IMR-90 (cell line): ENCODE measurements around the gene RNF213. TPM values are rescaled to one million over a fixed set of nuclear protein-coding genes. Genes with fewer than 3 reads are reported as not detected.
A peak's percentile ranks its signal among the peaks of the same experiment; 100 is the strongest.

Experiments used
- ATAC-seq: fragments of 200-7000 bp; cut with Tn5 transposase; 2 replicates; pipeline ENCODE4 v1.9.1; 2020; ENCODE audit warnings: low read depth, mild to moderate bottlenecking, moderate library complexity
- BruUV-seq: library from RNA; stranded (reverse); fragments of 400-500 nt; replicated peaks from 2 replicates; lab custom pipeline; 2021; lab: Mats Ljungman, UMichigan
- CTCF ChIA-PET: fragments of 300-600 bp; formaldehyde crosslinking; extraction: SDS; loops from one replicate; lab custom pipeline; 2021; ENCODE audit warnings: antibody characterized with exemption; lab: Yijun Ruan, JAX
- POLR2A ChIA-PET: fragments of 300-600 bp; sonication (Branson Sonifier 250); formaldehyde crosslinking; loops from one replicate; lab custom pipeline; 2022; ENCODE audit warnings: antibody characterized with exemption; ENCODE audit not compliant: unreplicated experiment; lab: Charles Lee
- DNase-seq: peaks from one replicate; pipeline ENCODE4 v3.0.0; 2013
- H2AFZ ChIP-seq: replicated peaks from 2 replicates; pipeline ENCODE3; 2013; ENCODE audit warnings: low read length, mild to moderate bottlenecking; ENCODE audit not compliant: poor library complexity
- H2AK5ac ChIP-seq: 2 replicates; pipeline ENCODE4 v1.6.1; 2013; ENCODE audit warnings: low read depth, low read length, inconsistent platforms
- H2AK9ac ChIP-seq: replicated peaks from 2 replicates; pipeline ENCODE3; 2013; ENCODE audit warnings: mild to moderate bottlenecking, low read depth, low read length, moderate library complexity; ENCODE audit not compliant: poor library complexity
- H2BK120ac ChIP-seq: 2 replicates; pipeline ENCODE4 v1.6.1; 2013; ENCODE audit warnings: low read depth, low read length, inconsistent platforms
- H2BK15ac ChIP-seq: 3 replicates; pipeline ENCODE4 v1.6.1; 2013; ENCODE audit warnings: low read depth, low read length, inconsistent platforms
- H2BK20ac ChIP-seq: 2 replicates; pipeline ENCODE4 v1.6.1; 2013; ENCODE audit warnings: low read depth, mild to moderate bottlenecking, inconsistent platforms, low read length, moderate library complexity
- H2BK5ac ChIP-seq: 2 replicates; pipeline ENCODE4 v1.6.1; 2013; ENCODE audit warnings: mild to moderate bottlenecking, low read depth, low read length, inconsistent platforms; ENCODE audit not compliant: poor library complexity, severe bottlenecking
- H3K14ac ChIP-seq: replicated peaks from 2 replicates; pipeline ENCODE4 v1.6.1; 2013; ENCODE audit warnings: low read depth, low read length, inconsistent platforms
- H3K18ac ChIP-seq: 2 replicates; pipeline ENCODE4 v1.6.1; 2013; ENCODE audit warnings: low read depth, low read length, control low read depth
- H3K23ac ChIP-seq: 2 replicates; pipeline ENCODE4 v1.6.1; 2013; ENCODE audit warnings: low read depth, low read length, inconsistent platforms
- H3K27ac ChIP-seq: 2 replicates; pipeline ENCODE4 v1.5.1; 2013; ENCODE audit warnings: mild to moderate bottlenecking, control low read depth, low read length; ENCODE audit not compliant: insufficient read depth
- H3K27me3 ChIP-seq: 2 replicates; pipeline ENCODE4 v1.6.1; 2013; ENCODE audit warnings: low read length; ENCODE audit not compliant: control insufficient read depth, insufficient read depth
- H3K36me3 ChIP-seq: 2 replicates; pipeline ENCODE4 v1.6.1; 2013; ENCODE audit warnings: low read length, mixed read lengths; ENCODE audit not compliant: control insufficient read depth, insufficient read depth
- H3K4ac ChIP-seq: 2 replicates; pipeline ENCODE4 v1.6.1; 2013; ENCODE audit warnings: low read depth, low read length, inconsistent platforms
- H3K4me1 ChIP-seq: 2 replicates; pipeline ENCODE4 v1.6.1; 2013; ENCODE audit warnings: low read length, mixed read lengths; ENCODE audit not compliant: control insufficient read depth, insufficient read depth
- H3K4me2 ChIP-seq: 2 replicates; pipeline ENCODE4 v1.6.1; 2013; ENCODE audit warnings: low read depth, mild to moderate bottlenecking, control low read depth, low read length, moderate library complexity
- H3K4me3 ChIP-seq: 2 replicates; pipeline ENCODE4 v1.5.1; 2013; ENCODE audit warnings: low read depth, mild to moderate bottlenecking, control low read depth, low read length, moderate library complexity; ENCODE audit not compliant: insufficient read depth
- H3K56ac ChIP-seq: 2 replicates; pipeline ENCODE4 v1.6.1; 2013; ENCODE audit warnings: low read length, inconsistent platforms; ENCODE audit not compliant: insufficient read depth; ENCODE audit errors: extremely low read depth
- H3K79me1 ChIP-seq, 2 experiments: 2 replicates each; pipeline ENCODE4 v1.6.1; 2013; ENCODE audit warnings: low read length in 2 of 2, inconsistent platforms in 1 of 2, low read depth in 1 of 2
- H3K9ac ChIP-seq: 2 replicates; pipeline ENCODE4 v1.6.1; 2013; ENCODE audit warnings: low read depth, low read length, control low read depth
- H3K9me1 ChIP-seq: 2 replicates; pipeline ENCODE4 v1.6.1; 2013; ENCODE audit warnings: low read length, inconsistent platforms; ENCODE audit not compliant: insufficient read depth
- H3K9me3 ChIP-seq: 2 replicates; pipeline ENCODE4 v1.6.1; 2013; ENCODE audit warnings: low read length; ENCODE audit not compliant: control insufficient read depth, insufficient read depth
- H4K20me1 ChIP-seq: 2 replicates; pipeline ENCODE4 v1.6.1; 2013; ENCODE audit warnings: low read length, inconsistent platforms; ENCODE audit not compliant: insufficient read depth
- H4K5ac ChIP-seq: 2 replicates; pipeline ENCODE4 v1.6.1; 2013; ENCODE audit warnings: mild to moderate bottlenecking, low read depth, low read length, control low read depth
- H4K8ac ChIP-seq, 2 experiments: 2 replicates each; pipeline ENCODE4 v1.6.1; 2013; ENCODE audit warnings: low read depth in 2 of 2, low read length in 2 of 2, control low read depth in 1 of 2, inconsistent platforms in 1 of 2
- H4K91ac ChIP-seq: 2 replicates; pipeline ENCODE4 v1.6.1; 2013; ENCODE audit warnings: low read depth, low read length, inconsistent platforms; ENCODE audit not compliant: insufficient read depth
- BHLHE40 ChIP-seq: fragments of 150-350 bp; IDR thresholded peaks from 2 replicates; pipeline ENCODE4 v1.6.1; 2016; ENCODE audit warnings: mild to moderate bottlenecking, low read depth, low read length
- CEBPB ChIP-seq: IDR thresholded peaks from 2 replicates; pipeline ENCODE4 v1.6.1; 2012; ENCODE audit warnings: low read depth, low read length, improper control_type of control experiment
- CHD1 ChIP-seq: IDR thresholded peaks from 2 replicates; pipeline ENCODE4 v1.6.1; 2012; ENCODE audit warnings: low read depth, low read length, improper control_type of control experiment
- MAFK ChIP-seq: IDR thresholded peaks from 2 replicates; pipeline ENCODE4 v1.6.1; 2012; ENCODE audit warnings: low read depth, low read length, improper control_type of control experiment
- MAZ ChIP-seq: IDR thresholded peaks from 2 replicates; pipeline ENCODE4 v1.6.1; 2012; ENCODE audit warnings: low read depth, mild to moderate bottlenecking, low read length, improper control_type of control experiment, moderate library complexity, borderline replicate concordance
- MXI1 ChIP-seq: IDR thresholded peaks from 2 replicates; pipeline ENCODE4 v1.6.1; 2012; ENCODE audit warnings: low read depth, mild to moderate bottlenecking, low read length, moderate library complexity, borderline replicate concordance
- POLR2A ChIP-seq: IDR thresholded peaks from 2 replicates; pipeline ENCODE4 v1.6.1; 2012; ENCODE audit warnings: mild to moderate bottlenecking, low read depth, low read length
- RAD21 ChIP-seq: IDR thresholded peaks from 2 replicates; pipeline ENCODE4 v1.6.1; 2012; ENCODE audit warnings: low read length, improper control_type of control experiment
- RCOR1 ChIP-seq: IDR thresholded peaks from 2 replicates; pipeline ENCODE4 v1.6.1; 2012; ENCODE audit warnings: mild to moderate bottlenecking, low read length, improper control_type of control experiment; ENCODE audit not compliant: insufficient replicate concordance
- RFX5 ChIP-seq: IDR thresholded peaks from 2 replicates; pipeline ENCODE4 v1.8.0; 2012; ENCODE audit warnings: low read depth, mild to moderate bottlenecking, low read length, moderate library complexity
- SMC3 ChIP-seq: fragments of 150-350 bp; IDR thresholded peaks from 2 replicates; pipeline ENCODE4 v1.6.1; 2016; ENCODE audit warnings: low read depth, mild to moderate bottlenecking, antibody characterized with exemption, low read length, moderate library complexity
- WGBS, 2 experiments: methylation state at CpG; one replicate each; pipeline versions ENCODE4 v1.1.5 to v1.1.7; 2013; ENCODE audit warnings: missing lambda C conversion rate in 2 of 2; ENCODE audit not compliant: insufficient read length in 1 of 2; ENCODE audit errors: extremely low coverage in 2 of 2; 5-methylcytosine and 5-hydroxymethylcytosine counted together
- dilution Hi-C: fragments of 300-500 bp; cut with HindIII; formaldehyde crosslinking; loops from one replicate; pipeline ENCODE4 v1.14.3; 2018; ENCODE audit warnings: low sequenced_read_pairs; ENCODE audit not compliant: unreplicated experiment
- in situ Hi-C: fragments of 300-500 bp; cut with MboI; formaldehyde crosslinking; loops from 3 replicates; pipeline ENCODE4 v1.14.3; 2019; ENCODE audit warnings: low sequenced_read_pairs, inconsistent platforms, mixed read lengths
- intact Hi-C: fragments of 100-400 bp; cut with micrococcal nuclease; formaldehyde crosslinking; loops from 2 replicates; pipeline ENCODE4 v1.10.0; 2022
- polyA plus RNA-seq, 3 experiments: library from polyadenylated mRNA; depleted of rRNA; stranded (reverse); fragments of >200 nt; gene quantifications; 2 replicates each; pipeline ENCODE4 v1.2.3, GENCODE V29; 2012; ENCODE audit warnings: low replicate concordance in 1 of 3
- total RNA-seq: library from RNA; depleted of rRNA; stranded (reverse); fragments of >200 nt; gene quantifications from 2 replicates; pipeline ENCODE4 v1.2.3, GENCODE V29; 2012
- TF ChIP-seq, protein P1 (sequence below): conservative IDR thresholded peaks from 2 replicates; pipeline ENCODE4 v1.5.1; 2012; ENCODE audit warnings: mild to moderate bottlenecking, low read depth, low read length, improper control_type of control experiment
- TF ChIP-seq, protein P2 (sequence below): fragments of 150-350 bp; IDR thresholded peaks from 2 replicates; pipeline ENCODE4 v1.6.1; 2017; ENCODE audit warnings: mild to moderate bottlenecking, antibody characterized with exemption, low read length, low read depth
- TF ChIP-seq, protein P3 (sequence below): fragments of 150-350 bp; IDR thresholded peaks from 2 replicates; pipeline ENCODE4 v1.6.1; 2016; ENCODE audit warnings: low read depth, mild to moderate bottlenecking, low read length, moderate library complexity, borderline replicate concordance

The RNF213 gene
- total and polyA plus RNA-seq, 2 of the 4 experiments (the other 2 are of a cell fraction), result 23.4 to 36.0 TPM

DNA sequence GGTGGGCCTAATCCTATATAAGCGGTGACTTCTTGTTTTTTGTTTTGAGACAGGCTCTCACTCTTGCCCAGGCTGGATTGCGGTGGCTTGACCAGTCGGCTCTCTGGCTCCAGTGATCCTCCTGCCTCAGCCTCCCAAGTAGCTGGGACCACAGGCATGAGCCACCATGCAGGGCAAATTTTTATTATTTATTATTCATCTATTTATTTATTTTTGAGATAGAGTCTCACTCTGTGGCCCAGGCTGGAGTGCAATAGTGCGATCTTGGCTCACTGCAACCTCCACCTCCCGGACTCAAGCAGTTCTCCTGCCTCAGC is 4.7 kb upstream of the RNF213 start:
- DNase-seq (no peak), ATAC-seq (no peak)
- Histone ChIP-seq H2BK15ac (0 out of 3 replicates have a peak overlapping the region, but pooled peaks have one; percentile 20), H3K36me3 (peaks cover 16% of the 10 kb centered on the region), H3K4me3 (no peak overlapping the region), H3K14ac (0 out of 2 replicates have a peak overlapping the region, but pooled peaks have one; percentile 4), H3K9ac (no peak overlapping the region), H4K5ac (no peak overlapping the region), H3K27me3 (no peaks in the 10 kb centered on the region), H3K4ac (peak overlapping the region; percentile 76), H3K9me3 (no peaks in the 10 kb centered on the region), H3K23ac (no peak overlapping the region), H2AFZ (no peak overlapping the region), H3K18ac (0 out of 2 replicates have a peak overlapping the region, but pooled peaks have one; percentile 24), H3K4me2 (no peak overlapping the region), H3K4me1 (peaks cover 11% of the 10 kb centered on the region), H3K56ac (no peak overlapping the region), H4K20me1 (no peaks in the 10 kb centered on the region), H4K91ac (no peak overlapping the region), H2AK5ac (no peak overlapping the region), H3K79me1 (peaks cover 0 to under 1% of the 10 kb centered on the region in 2 experiments; a peak in 1 of 4 replicates), H3K27ac (peak overlapping the region; percentile 97; the same call in 1 of the 2 replicates), H2BK120ac (peak overlapping the region; percentile 95; the same call in 1 of the 2 replicates), H4K8ac (0 out of 4 replicates have a peak overlapping the region, but pooled peaks of 1 of the 2 experiments have one; percentile 19), H2BK20ac (peak overlapping the region; percentile 84), H2AK9ac (no peak overlapping the region), H3K9me1 (peaks cover 6% of the 10 kb centered on the region; the same call in 1 of the 2 replicates), H2BK5ac (peak overlapping the region; percentile 91)
- dilution Hi-C loops, result no loop called here
- TF ChIP-seq MAFK (no peak), RFX5 (no peak), SMC3 (no peak), CEBPB (no peak), MAZ (no peak), RCOR1 (no peak), RAD21 (no peak), BHLHE40 (no peak), CHD1 (no peak), MXI1 (no peak), POLR2A (no peak)
- TF ChIP-seq, protein P1, sequence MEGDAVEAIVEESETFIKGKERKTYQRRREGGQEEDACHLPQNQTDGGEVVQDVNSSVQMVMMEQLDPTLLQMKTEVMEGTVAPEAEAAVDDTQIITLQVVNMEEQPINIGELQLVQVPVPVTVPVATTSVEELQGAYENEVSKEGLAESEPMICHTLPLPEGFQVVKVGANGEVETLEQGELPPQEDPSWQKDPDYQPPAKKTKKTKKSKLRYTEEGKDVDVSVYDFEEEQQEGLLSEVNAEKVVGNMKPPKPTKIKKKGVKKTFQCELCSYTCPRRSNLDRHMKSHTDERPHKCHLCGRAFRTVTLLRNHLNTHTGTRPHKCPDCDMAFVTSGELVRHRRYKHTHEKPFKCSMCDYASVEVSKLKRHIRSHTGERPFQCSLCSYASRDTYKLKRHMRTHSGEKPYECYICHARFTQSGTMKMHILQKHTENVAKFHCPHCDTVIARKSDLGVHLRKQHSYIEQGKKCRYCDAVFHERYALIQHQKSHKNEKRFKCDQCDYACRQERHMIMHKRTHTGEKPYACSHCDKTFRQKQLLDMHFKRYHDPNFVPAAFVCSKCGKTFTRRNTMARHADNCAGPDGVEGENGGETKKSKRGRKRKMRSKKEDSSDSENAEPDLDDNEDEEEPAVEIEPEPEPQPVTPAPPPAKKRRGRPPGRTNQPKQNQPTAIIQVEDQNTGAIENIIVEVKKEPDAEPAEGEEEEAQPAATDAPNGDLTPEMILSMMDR, result no peak
- TF ChIP-seq, protein P2, sequence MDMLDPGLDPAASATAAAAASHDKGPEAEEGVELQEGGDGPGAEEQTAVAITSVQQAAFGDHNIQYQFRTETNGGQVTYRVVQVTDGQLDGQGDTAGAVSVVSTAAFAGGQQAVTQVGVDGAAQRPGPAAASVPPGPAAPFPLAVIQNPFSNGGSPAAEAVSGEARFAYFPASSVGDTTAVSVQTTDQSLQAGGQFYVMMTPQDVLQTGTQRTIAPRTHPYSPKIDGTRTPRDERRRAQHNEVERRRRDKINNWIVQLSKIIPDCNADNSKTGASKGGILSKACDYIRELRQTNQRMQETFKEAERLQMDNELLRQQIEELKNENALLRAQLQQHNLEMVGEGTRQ, result no peak
- TF ChIP-seq, protein P3, sequence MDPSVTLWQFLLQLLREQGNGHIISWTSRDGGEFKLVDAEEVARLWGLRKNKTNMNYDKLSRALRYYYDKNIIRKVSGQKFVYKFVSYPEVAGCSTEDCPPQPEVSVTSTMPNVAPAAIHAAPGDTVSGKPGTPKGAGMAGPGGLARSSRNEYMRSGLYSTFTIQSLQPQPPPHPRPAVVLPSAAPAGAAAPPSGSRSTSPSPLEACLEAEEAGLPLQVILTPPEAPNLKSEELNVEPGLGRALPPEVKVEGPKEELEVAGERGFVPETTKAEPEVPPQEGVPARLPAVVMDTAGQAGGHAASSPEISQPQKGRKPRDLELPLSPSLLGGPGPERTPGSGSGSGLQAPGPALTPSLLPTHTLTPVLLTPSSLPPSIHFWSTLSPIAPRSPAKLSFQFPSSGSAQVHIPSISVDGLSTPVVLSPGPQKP, result no peak
- no TSS peak for BruUV-seq
- POLR2A ChIA-PET, result no interaction called here
- WGBS, 2 experiments, result no CpG with 5 or more reads among the region's 5 CpGs
- in situ Hi-C loops, result no loop called here
- intact Hi-C loops, result loop anchor here (10.0 kb wide), 1 partner anchor 171 kb away; no protein-coding TSS in a partner anchor
- CTCF ChIA-PET, result no interaction called here
